Heart left ventricle (tissue), 13 donors: ENCODE data around the gene LBX2.

Source experiments
- CTCF ChIP-seq, 12 donors: fragments of 200-600 bp; sonication (generic) in 4 of 12; IDR thresholded peaks; one replicate each; pipeline versions ENCODE4 v1.5.0 to v1.8.0; 2018 to 2022; ENCODE audit warnings: antibody characterized with exemption in 12 of 12, mild to moderate bottlenecking in 5 of 12
- POLR2A ChIP-seq, 2 donors: fragments of 450-650 bp; IDR thresholded peaks; one replicate each; pipeline ENCODE4 v1.6.1; 2017; ENCODE audit warnings: antibody characterized with exemption in 2 of 2, mild to moderate bottlenecking in 2 of 2, moderate library complexity in 2 of 2
- donor health status: ischemic (EF 13 %, LVEDD 7.1; RV severe dilation, severe dysfunction).
- donor health status: DM: no; HTN: yes; CAD: no.
- donor health status: DM: no; HTN: no; CAD: no.
- donor health status: ischemic (EF 25% LVEDD 6.9; RV normal size, moderate dysfunction).
- donor health status: ischemic (EF 25% LVEDD 5.7; RV mildly dilated, moderate dysfunction).
- donor health status: ischemic (EF 35%, LVEDD 5.7; RV mildly dilated, moderate dysfunction).
- donor health status: nonischemic (EF 11% LVEDD 7.7; RV severe dilation, severe dysfunction).
- donor health status: DM: yes; HTN: yes; CAD: no.
- donor health status: PGD.
- donor health status: ischemic (EF 29% LVEDD 5.4; RV normal size, mild dysfunction).
- donor health status: nonischemic (EF 23%, LVEDD 6.1; RV moderate dilation, normal function).

- TF ChIP-seq CTCF (IDR thresholded peaks at IDR 0.05) (no peak), POLR2A (IDR thresholded peaks at IDR 0.05) (no peak)
These were observed 1.2 kb upstream of the LBX2 start for GRCh38 chr2:74500578-74500946.
